Natural killer cell (primary cell): ENCODE measurements around the gene FRYL. TPM values are rescaled to one million over a fixed set of nuclear protein-coding genes. Genes with fewer than 3 reads are reported as not detected.

Source experiments
- ATAC-seq, 3 donors: fragments of 150-1000 bp in 2 of 3; fragments of 200-7000 bp in 1 of 3; cut with Tn5 transposase; 1 replicate in 1 of 3; 2 replicates in 2 of 3; pipeline ENCODE4 v1.10.0; 2021; ENCODE audit warnings: mild to moderate bottlenecking in 2 of 3, moderate library complexity in 2 of 3
- DNase-seq, 2 donors: peaks; one replicate each; pipeline versions ENCODE4 v3.0.0 to v3.0.0-alpha.2; 2013 to 2021; ENCODE audit warnings: mixed read lengths in 1 of 2
- H3K27ac ChIP-seq: one replicate; pipeline ENCODE4 v1.5.1; 2013; ENCODE audit warnings: mild to moderate bottlenecking, low read length
- H3K27me3 ChIP-seq: one replicate; pipeline ENCODE4 v1.6.1; 2013; ENCODE audit warnings: low read length; ENCODE audit not compliant: control insufficient read depth, insufficient read depth
- H3K36me3 ChIP-seq: one replicate; pipeline ENCODE4 v1.6.1; 2013; ENCODE audit warnings: low read length; ENCODE audit not compliant: control insufficient read depth, insufficient read depth
- H3K4me1 ChIP-seq: one replicate; pipeline ENCODE4 v1.6.1; 2013; ENCODE audit warnings: low read length; ENCODE audit not compliant: control insufficient read depth, insufficient read depth
- H3K4me3 ChIP-seq: one replicate; pipeline ENCODE4 v1.5.1; 2013; ENCODE audit warnings: low read length
- H3K9me3 ChIP-seq: one replicate; pipeline ENCODE4 v1.6.1; 2013; ENCODE audit warnings: low read length; ENCODE audit not compliant: control insufficient read depth, insufficient read depth
- H3K27ac Mint-ChIP-seq, 2 donors: one replicate each; pipeline ENCODE4 v1.8.0; 2022; ENCODE audit warnings: mild to moderate bottlenecking in 2 of 2, mixed read lengths in 2 of 2, moderate library complexity in 1 of 2
- H3K27me3 Mint-ChIP-seq, 2 donors: one replicate each; pipeline ENCODE4 v1.8.0; 2022; ENCODE audit warnings: low read depth in 2 of 2, mixed read lengths in 2 of 2
- H3K36me3 Mint-ChIP-seq: one replicate; pipeline ENCODE4 v1.8.0; 2022; ENCODE audit warnings: mixed read lengths
- H3K4me1 Mint-ChIP-seq, 2 donors: one replicate each; pipeline ENCODE4 v1.8.0; 2022; ENCODE audit warnings: mixed read lengths in 2 of 2
- H3K4me3 Mint-ChIP-seq: one replicate; pipeline ENCODE4 v1.8.0; 2022; ENCODE audit warnings: mild to moderate bottlenecking, moderate library complexity, mixed read lengths
- H3K9me3 Mint-ChIP-seq, 2 donors: one replicate each; pipeline ENCODE4 v1.8.0; 2022; ENCODE audit warnings: mixed read lengths in 2 of 2
- CTCF ChIP-seq: fragments of 200-600 bp; IDR thresholded peaks from one replicate; pipeline ENCODE4 v1.8.0; 2022; ENCODE audit warnings: antibody characterized with exemption
- WGBS: methylation state at CpG from one replicate; pipeline ENCODE4 v1.1.7; 2013; ENCODE audit warnings: missing lambda C conversion rate; ENCODE audit not compliant: insufficient coverage; 5-methylcytosine and 5-hydroxymethylcytosine counted together
- intact Hi-C: fragments of 100-400 bp; cut with micrococcal nuclease; formaldehyde crosslinking; loops from one replicate; pipeline ENCODE4 v1.14.2; 2022
- total RNA-seq, 4 donors: library from RNA; stranded (reverse); fragments of 120-200 nt in 1 of 4; gene quantifications; one replicate each; pipeline versions ENCODE4 v1.2.3 to v1.2.4, GENCODE V29; 2013 to 2022

FRYL gene
- total RNA-seq, 3 donors from 2014 or later (not counting 1 experiment from before 2014, with no cell fraction given), result 143 to 181 (median 146) TPM

- no peaks in the 10 kb centered on the region for H3K4me1 ChIP-seq
- intact Hi-C loops, result no loop called here
- H3K36me3 ChIP-seq, result no peaks in the 10 kb centered on the region
- no peak overlapping the region for H3K27ac ChIP-seq
- no peaks in the 10 kb centered on the region for H3K27me3 ChIP-seq
- H3K4me3 ChIP-seq, result no peak overlapping the region
- no peak for TF ChIP-seq CTCF
- H3K4me3 Mint-ChIP-seq, result no peak overlapping the region
- peaks cover 12 to 16% of the 10 kb centered on the region in 2 donors for H3K4me1 Mint-ChIP-seq
- no peaks in the 10 kb centered on the region for H3K9me3 Mint-ChIP-seq
- H3K9me3 ChIP-seq, result no peaks in the 10 kb centered on the region
- DNase-seq, result no peak
- H3K27me3 Mint-ChIP-seq, result no peaks in the 10 kb centered on the region
- H3K27ac Mint-ChIP-seq, result peak overlapping the region; percentile 4 to 32
- ATAC-seq, result no peak
- no peaks in the 10 kb centered on the region for H3K36me3 Mint-ChIP-seq
- 89% methylated on average over 2 of the region's 2 CpGs for WGBS
Measured at GRCh38 chr4:48629458-48629857, 150.6 kb downstream of the FRYL start.

DNA sequence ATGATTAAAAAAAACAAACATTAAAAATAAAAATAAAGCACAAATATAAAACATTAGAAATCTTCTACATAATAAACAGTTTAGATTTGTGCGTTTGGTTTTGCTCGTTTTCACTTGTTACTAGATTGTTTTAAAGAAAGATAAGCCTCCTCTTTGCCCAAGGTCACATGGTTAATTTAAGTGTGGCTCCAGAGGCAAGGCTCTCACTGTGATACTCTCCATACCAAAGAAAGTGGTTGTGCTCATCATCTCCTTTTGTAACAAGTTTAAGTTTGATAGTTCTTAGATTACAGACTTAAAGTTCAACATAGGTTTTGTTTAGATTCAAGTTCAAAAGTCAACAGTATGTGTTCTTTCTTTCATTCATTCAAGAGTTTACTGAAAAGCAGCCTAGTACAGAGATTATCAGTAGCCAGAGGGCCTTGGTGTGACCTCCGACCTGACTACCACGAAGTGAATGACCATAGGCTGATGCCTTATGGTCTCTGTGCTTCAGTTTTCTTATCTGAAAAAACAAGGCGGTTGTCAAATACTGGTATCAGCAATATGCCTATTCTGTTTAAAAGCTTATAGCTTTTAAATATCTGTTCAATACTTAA, 156.8 kb downstream of the FRYL start:
- no peak for ATAC-seq
- H3K36me3 ChIP-seq, result peaks cover 25% of the 10 kb centered on the region
- H3K9me3 Mint-ChIP-seq, result no peaks in the 10 kb centered on the region
- H3K4me1 Mint-ChIP-seq, result peaks cover 10 to 17% of the 10 kb centered on the region in 2 donors
- H3K27me3 ChIP-seq, result no peaks in the 10 kb centered on the region
- TF ChIP-seq CTCF, result no peak
- H3K36me3 Mint-ChIP-seq, result no peaks in the 10 kb centered on the region
- intact Hi-C loops, result no loop called here
- no peaks in the 10 kb centered on the region for H3K27me3 Mint-ChIP-seq
- H3K27ac ChIP-seq, result no peak overlapping the region
- H3K4me3 ChIP-seq, result no peak overlapping the region
- H3K27ac Mint-ChIP-seq, result peak overlapping the region in 1 of 2 donors; percentile 51
- no peaks in the 10 kb centered on the region for H3K4me1 ChIP-seq
- no peak overlapping the region for H3K4me3 Mint-ChIP-seq
- DNase-seq, result no peak
- 95% methylated on average over 3 of the region's 5 CpGs for WGBS
- no peaks in the 10 kb centered on the region for H3K9me3 ChIP-seq

- H3K9me3 Mint-ChIP-seq, result no peaks in the 10 kb centered on the region
- ATAC-seq (no peak), DNase-seq (no peak)
- Histone ChIP-seq H3K27ac (no peak overlapping the region), H3K4me3 (no peak overlapping the region), H3K27me3 (no peaks in the 10 kb centered on the region), H3K9me3 (no peaks in the 10 kb centered on the region), H3K4me1 (no peaks in the 10 kb centered on the region), H3K36me3 (peaks cover 35% of the 10 kb centered on the region)
- 96% methylated on average over 2 of the region's 2 CpGs for WGBS
- no peaks in the 10 kb centered on the region for H3K27me3 Mint-ChIP-seq
- peaks cover 10 to 17% of the 10 kb centered on the region in 2 donors for H3K4me1 Mint-ChIP-seq
- no peak for TF ChIP-seq CTCF
- H3K4me3 Mint-ChIP-seq, result no peak overlapping the region
- H3K27ac Mint-ChIP-seq, result no peak overlapping the region
- peaks cover 15% of the 10 kb centered on the region for H3K36me3 Mint-ChIP-seq
- intact Hi-C loops, result no loop called here
Measured at GRCh38 chr4:48620831-48621230, 159.2 kb downstream of the FRYL start.

- H3K4me1 Mint-ChIP-seq, result peaks cover 7 to 16% of the 10 kb centered on the region in 2 donors
- WGBS, result 83% methylated on average over 1 of the region's 1 CpG
- DNase-seq (no peak), ATAC-seq (no peak)
- H3K27ac ChIP-seq, result no peak overlapping the region
- intact Hi-C loops, result no loop called here
- H3K9me3 Mint-ChIP-seq, result no peaks in the 10 kb centered on the region
- H3K27me3 ChIP-seq, result no peaks in the 10 kb centered on the region
- H3K27me3 Mint-ChIP-seq, result no peaks in the 10 kb centered on the region
- no peak for TF ChIP-seq CTCF
- H3K36me3 Mint-ChIP-seq, result peaks cover 15% of the 10 kb centered on the region
- no peak overlapping the region for H3K4me3 Mint-ChIP-seq
- no peaks in the 10 kb centered on the region for H3K9me3 ChIP-seq
- H3K27ac Mint-ChIP-seq, result no peak overlapping the region
- H3K36me3 ChIP-seq, result peaks cover 35% of the 10 kb centered on the region
- no peaks in the 10 kb centered on the region for H3K4me1 ChIP-seq
- H3K4me3 ChIP-seq, result no peak overlapping the region
Measured at GRCh38 chr4:48620093-48620492, 160.0 kb downstream of the FRYL start.
